IPS-20b (cell line): ENCODE data around the gene DISC1.

Experiments
- H3K27ac ChIP-seq: one replicate; pipeline ENCODE4 v1.5.1; 2013; ENCODE audit warnings: low read length
- H3K27me3 ChIP-seq: 2 replicates; pipeline ENCODE4 v1.6.1; 2013; ENCODE audit warnings: mild to moderate bottlenecking, low read length, inconsistent platforms; ENCODE audit not compliant: insufficient read depth
- H3K36me3 ChIP-seq: 2 replicates; pipeline ENCODE4 v1.6.1; 2013; ENCODE audit warnings: low read depth, mild to moderate bottlenecking, inconsistent platforms, low read length, moderate library complexity; ENCODE audit not compliant: insufficient read depth
- H3K4me1 ChIP-seq: 2 replicates; pipeline ENCODE4 v1.6.1; 2013; ENCODE audit warnings: mild to moderate bottlenecking, control low read depth, inconsistent platforms, low read length, moderate library complexity; ENCODE audit not compliant: insufficient read depth
- H3K4me3 ChIP-seq: 2 replicates; pipeline ENCODE4 v1.5.1; 2013; ENCODE audit warnings: mild to moderate bottlenecking, low read length, inconsistent platforms
- H3K9ac ChIP-seq: 2 replicates; pipeline ENCODE4 v1.6.1; 2013; ENCODE audit warnings: low read depth, mild to moderate bottlenecking, inconsistent platforms, low read length, moderate library complexity
- H3K9me3 ChIP-seq: 2 replicates; pipeline ENCODE4 v1.6.1; 2013; ENCODE audit warnings: mild to moderate bottlenecking, low read depth, low read length, inconsistent platforms; ENCODE audit not compliant: insufficient read depth

Gene DISC1

DNA sequence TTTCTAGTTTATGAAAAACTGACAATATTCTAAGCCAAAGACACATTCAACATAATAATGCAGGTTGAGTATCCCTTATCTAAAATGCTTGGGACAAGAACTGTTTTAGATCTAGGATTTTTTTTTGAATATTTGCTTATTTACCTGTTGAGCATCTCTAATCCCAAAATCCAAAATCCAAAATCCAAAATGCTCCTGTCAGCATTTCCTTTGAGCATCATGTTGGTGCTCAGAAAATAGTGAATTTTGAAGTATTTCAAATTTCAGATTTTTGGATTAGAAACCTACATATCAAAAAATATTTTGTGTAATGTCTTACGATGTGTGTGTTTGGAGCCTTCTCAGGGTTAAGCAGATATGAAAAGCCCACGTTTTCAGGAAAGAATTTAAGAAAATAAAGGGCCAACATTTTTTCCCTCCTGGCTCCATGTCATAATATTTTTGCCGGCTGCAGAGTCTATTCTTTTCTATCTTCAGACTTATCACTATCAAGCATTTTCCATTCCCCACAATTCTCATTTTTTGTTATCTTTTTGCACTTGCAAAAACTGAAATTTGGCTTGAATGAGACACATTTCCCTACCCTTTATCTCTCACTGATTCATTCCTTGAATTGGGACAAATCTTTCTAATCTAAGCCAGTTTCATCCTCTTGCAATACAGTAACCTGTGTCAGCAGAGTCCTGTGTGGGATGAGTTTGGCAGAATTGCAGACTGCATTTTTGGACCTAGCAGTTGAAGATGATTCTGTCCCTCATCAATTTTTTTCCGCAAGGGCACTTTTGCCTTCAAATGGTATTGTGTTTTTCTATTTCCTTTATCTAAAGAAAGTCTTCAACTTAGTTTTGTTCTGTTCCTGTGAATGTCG, 233.9 kb downstream of the DISC1 start:
- Histone ChIP-seq H3K27ac (no peak overlapping the region), H3K27me3 (no peaks in the 10 kb centered on the region), H3K36me3 (no peaks in the 10 kb centered on the region), H3K9ac (no peak overlapping the region), H3K4me3 (no peak overlapping the region), H3K9me3 (no peaks in the 10 kb centered on the region), H3K4me1 (peaks cover 9% of the 10 kb centered on the region; the same call in 1 of the 2 replicates)

DNA sequence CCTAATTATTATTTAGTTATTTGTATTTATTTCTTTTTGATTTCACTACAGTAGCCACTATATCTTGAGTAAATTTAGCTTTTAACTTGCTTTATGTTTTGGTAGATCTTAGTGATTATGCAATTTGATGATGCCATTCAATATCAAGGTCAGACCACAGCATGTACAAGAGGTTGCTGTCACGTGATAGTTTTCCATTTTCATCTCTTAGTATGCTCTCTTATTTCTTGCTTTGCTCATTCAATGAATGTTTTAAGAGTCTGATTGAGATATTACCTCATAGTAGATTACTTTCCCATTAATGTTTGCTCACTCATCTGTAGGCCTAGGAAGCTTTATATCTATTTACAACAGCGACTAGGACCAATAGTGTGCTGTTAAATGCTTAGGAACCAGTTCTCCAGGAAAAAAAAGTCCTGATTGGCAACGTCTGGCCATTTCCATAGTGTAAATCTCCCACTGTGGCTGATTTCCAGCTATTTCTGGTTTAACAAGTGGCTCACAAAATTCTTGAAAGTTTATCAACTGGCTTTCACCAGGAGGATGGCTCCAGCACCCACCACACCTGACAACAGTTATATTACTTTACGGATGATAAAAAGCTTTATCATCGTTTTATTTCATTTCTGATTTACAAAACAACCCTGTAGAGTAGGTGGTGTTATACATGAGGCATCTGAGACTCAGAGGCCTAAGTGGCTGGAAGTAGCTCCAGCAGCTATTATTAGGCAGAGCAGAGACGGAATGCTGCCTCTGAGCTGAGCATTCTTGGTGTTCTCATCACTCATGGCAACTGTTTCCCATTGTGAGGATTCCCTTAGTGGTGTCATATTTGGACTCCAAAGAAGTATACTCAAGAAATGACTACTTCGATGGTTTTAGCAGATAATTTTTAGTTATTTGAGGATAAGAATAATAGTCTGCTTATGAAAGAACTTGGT, 235.2 kb downstream of the DISC1 start:
- Histone ChIP-seq H3K27me3 (no peaks in the 10 kb centered on the region), H3K27ac (no peak overlapping the region), H3K4me3 (no peak overlapping the region), H3K36me3 (no peaks in the 10 kb centered on the region), H3K9me3 (no peaks in the 10 kb centered on the region), H3K4me1 (peaks cover 4% of the 10 kb centered on the region; the same call in 1 of the 2 replicates), H3K9ac (no peak overlapping the region)

DNA sequence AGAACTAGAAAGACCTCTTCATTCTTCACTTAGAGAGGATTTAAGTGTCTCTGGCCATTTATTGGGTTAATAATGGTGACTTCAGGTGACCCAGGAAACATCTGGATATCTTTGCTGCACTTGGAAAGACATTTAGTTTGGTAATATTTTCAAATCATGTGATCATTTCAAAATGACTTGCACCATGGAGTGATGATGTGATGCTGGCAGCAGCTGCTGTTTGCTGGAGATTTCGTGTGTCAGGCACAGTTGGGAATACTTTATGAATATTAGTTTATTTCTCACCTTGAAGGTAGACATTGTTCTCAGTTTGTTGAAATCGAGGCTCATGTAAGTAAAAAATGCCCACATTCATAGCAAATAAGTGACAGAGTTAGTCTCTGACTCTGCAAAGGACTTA, 236.0 kb downstream of the DISC1 start:
- Histone ChIP-seq H3K27me3 (no peaks in the 10 kb centered on the region), H3K4me3 (no peak overlapping the region), H3K27ac (no peak overlapping the region), H3K9ac (no peak overlapping the region), H3K9me3 (no peaks in the 10 kb centered on the region), H3K36me3 (no peaks in the 10 kb centered on the region), H3K4me1 (0 out of 2 replicates have a peak, but pooled peaks cover 6% of the 10 kb centered on the region)

DNA sequence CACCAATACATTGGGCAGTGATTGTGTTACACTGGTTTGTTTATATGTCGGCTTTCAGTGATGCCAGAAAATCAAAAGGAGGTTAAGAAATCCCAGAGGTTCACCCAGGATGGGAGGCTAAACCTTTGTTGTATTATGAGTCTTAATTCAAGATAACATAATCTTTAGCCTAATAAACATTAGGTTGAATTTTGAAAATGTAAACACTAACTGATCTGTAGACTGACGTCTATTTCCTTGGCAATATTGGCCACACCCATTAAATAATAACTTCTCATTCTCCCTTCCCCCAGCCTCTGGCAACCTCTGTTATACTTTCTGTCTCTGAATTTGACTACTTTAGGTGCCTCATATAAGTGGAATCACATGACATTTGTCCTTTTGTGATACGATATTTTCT, 238.7 kb downstream of the DISC1 start:
- Histone ChIP-seq H3K4me1 (0 out of 2 replicates have a peak, but pooled peaks cover 6% of the 10 kb centered on the region), H3K4me3 (no peak overlapping the region), H3K27ac (no peak overlapping the region), H3K36me3 (no peaks in the 10 kb centered on the region), H3K9me3 (no peaks in the 10 kb centered on the region), H3K27me3 (no peaks in the 10 kb centered on the region), H3K9ac (no peak overlapping the region)

DNA sequence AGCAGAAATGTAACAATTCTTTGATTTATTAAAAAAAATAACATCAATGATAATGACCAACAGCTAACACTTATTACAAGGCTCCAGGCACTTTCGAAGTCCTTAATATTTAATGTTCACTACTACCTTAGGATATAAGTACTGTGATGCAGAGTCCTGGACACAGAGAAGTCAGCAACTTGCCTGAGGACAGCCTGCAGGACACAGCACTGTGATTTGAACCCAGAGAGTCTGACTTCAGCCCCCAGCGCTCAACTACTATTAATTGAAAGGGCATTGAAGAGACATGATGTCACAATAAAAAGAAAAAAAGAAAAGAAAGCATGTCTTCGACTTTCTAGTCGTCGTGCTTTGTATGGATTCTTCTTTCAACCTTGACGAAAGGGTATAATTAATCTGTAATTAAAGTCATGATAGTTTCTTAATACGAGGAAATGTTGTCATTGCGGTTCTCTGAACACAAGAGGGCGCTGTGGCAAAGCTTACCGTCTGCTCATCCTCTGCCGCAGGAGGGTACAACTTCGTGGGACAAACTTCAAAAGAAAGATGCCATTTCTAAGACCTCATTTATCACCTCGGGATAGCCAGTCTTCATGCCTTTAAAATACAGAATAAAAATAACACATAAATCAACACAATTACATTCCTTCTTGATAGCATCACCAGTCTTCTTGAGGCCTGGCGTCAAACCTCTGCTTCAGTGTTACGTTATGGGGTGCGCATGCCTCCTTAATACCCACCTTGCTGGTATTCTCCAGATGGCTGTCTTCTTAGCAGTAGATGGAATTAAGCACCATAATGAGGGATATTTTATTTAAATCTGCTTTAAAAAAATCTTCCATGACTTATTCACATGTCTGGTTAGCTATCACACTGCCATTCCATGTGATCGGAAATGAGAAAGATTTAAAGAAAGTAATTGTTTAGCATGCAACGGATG, 240.1 kb downstream of the DISC1 start:
- H3K9ac ChIP-seq: no peak overlapping the region
- H3K27me3 ChIP-seq: no peaks in the 10 kb centered on the region
- H3K27ac ChIP-seq: no peak overlapping the region
- H3K4me1 ChIP-seq: 0 out of 2 replicates have a peak, but pooled peaks cover 6% of the 10 kb centered on the region
- H3K4me3 ChIP-seq: no peak overlapping the region
- H3K36me3 ChIP-seq: no peaks in the 10 kb centered on the region
- no peaks in the 10 kb centered on the region for H3K9me3 ChIP-seq

DNA sequence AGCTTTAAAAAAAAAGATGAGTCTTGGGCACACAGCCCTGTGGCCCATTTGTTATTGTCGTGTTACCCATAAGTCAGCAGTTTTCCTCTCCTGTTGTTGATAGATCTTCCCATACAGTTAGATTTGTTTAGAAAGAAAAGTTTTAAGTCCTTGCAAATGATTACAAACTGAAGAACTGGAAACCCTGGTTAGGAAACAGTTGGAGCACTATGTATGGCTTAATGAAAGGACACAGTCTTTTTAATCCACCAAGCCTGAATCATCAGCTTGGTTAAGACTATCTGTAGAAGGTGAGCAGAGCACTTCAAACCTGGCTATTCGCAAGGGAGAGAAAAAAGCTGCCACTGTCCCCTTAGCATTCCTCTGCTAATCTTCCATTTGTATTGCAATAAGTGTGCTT, 241.0 kb downstream of the DISC1 start:
- H3K27ac ChIP-seq: no peak overlapping the region
- H3K9ac ChIP-seq: no peak overlapping the region
- no peaks in the 10 kb centered on the region for H3K9me3 ChIP-seq
- no peaks in the 10 kb centered on the region for H3K27me3 ChIP-seq
- H3K4me3 ChIP-seq: no peak overlapping the region
- H3K36me3 ChIP-seq: no peaks in the 10 kb centered on the region
- 0 out of 2 replicates have a peak, but pooled peaks cover 3% of the 10 kb centered on the region for H3K4me1 ChIP-seq

DNA sequence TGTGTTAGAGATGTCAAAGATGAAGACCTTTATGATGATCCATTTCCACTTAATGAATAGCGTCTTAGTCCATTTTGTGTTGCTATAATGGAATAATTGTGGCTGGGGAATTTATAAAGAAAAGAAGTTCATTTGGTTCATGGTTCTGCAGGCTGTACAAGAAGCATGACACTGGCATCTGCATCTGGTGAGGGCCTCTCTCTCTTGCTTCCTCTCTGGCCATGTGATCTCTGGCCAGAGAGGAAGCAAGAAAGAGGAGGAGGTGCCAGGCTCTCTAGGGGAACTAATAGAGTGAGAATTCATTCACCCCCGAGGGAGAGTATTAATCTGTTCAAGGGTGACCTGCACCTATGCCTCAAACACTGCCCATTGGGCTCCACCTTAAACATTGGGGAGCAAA, 242.8 kb downstream of the DISC1 start:
- no peaks in the 10 kb centered on the region for H3K9me3 ChIP-seq
- H3K9ac ChIP-seq: no peak overlapping the region
- no peaks in the 10 kb centered on the region for H3K27me3 ChIP-seq
- H3K27ac ChIP-seq: no peak overlapping the region
- 0 out of 2 replicates have a peak, but pooled peaks cover 3% of the 10 kb centered on the region for H3K4me1 ChIP-seq
- no peak overlapping the region for H3K4me3 ChIP-seq
- H3K36me3 ChIP-seq: no peaks in the 10 kb centered on the region

DNA sequence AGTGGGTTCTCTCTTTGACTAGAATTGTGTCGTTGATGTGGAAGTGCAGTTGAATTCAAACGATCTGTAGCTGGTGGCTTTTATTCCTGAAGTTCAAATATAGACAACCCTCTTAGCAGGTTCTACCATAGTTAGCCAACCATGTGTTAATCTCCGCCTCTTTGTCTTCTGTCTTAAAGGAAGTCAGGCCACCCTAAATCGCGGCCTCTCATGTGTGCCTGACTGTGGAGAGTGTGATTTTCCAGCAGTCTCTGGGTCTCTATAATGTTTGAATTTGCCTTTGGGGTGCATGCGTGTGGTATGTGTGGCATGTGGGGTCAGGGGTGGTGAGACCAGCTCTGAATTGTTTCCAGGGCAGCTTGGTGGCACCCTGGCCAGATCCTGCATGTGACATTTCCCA, 244.9 kb downstream of the DISC1 start:
- Histone ChIP-seq H3K4me3 (no peak overlapping the region), H3K27ac (no peak overlapping the region), H3K4me1 (0 out of 2 replicates have a peak, but pooled peaks cover 3% of the 10 kb centered on the region)

DNA sequence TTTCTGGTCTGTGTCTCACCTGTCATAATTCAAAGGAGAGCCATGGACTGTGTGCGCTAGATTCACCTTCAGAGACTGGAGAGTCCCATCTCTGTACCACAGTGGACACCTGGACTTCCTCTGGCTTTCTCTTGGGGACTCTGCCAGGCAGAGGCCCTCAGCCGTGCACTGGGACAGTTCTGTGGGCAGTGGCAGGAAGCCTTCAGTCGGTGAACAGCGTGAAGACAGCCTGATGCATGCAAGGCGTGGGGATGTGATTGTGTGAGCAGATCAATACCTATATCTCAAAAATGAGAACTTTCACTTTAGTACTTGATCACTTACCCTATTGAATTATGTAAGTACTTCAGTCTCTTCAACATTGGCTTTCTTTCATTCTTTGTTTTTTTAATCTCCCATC, 245.3 kb downstream of the DISC1 start:
- Histone ChIP-seq H3K27me3 (no peaks in the 10 kb centered on the region), H3K9me3 (no peaks in the 10 kb centered on the region), H3K9ac (no peak overlapping the region), H3K4me3 (no peak overlapping the region), H3K27ac (no peak overlapping the region), H3K4me1 (0 out of 2 replicates have a peak, but pooled peaks cover 1% of the 10 kb centered on the region), H3K36me3 (no peaks in the 10 kb centered on the region)

More for the DNA sequence above, 244.9 kb downstream of the DISC1 start:
- Histone ChIP-seq H3K9ac (no peak overlapping the region), H3K9me3 (no peaks in the 10 kb centered on the region), H3K27me3 (no peaks in the 10 kb centered on the region), H3K36me3 (no peaks in the 10 kb centered on the region)

DNA sequence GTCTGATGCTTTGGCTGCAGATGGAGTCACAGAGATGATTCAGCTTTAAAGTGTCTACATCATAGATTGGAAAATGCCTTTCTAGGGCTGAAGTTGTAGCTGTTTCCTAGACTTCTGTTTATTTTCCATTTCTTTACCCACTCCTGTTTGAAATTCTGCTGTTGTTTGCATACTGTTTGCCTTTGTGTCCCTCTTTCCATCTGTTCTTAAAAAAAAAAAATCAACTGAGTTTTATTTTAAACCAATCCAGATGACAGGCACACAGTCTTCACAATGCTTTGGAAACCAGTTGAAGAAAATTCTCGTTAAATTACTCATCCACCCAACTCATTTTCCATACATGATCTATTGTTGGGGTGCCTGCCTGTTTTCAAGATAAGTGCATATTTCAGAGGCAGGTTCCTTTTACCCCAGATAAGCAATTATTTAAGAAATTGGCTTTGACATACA, 245.9 kb downstream of the DISC1 start:
- Histone ChIP-seq H3K4me3 (no peak overlapping the region), H3K9ac (no peak overlapping the region), H3K9me3 (no peaks in the 10 kb centered on the region), H3K27ac (no peak overlapping the region), H3K4me1 (no peaks in the 10 kb centered on the region), H3K27me3 (no peaks in the 10 kb centered on the region), H3K36me3 (no peaks in the 10 kb centered on the region)

DNA sequence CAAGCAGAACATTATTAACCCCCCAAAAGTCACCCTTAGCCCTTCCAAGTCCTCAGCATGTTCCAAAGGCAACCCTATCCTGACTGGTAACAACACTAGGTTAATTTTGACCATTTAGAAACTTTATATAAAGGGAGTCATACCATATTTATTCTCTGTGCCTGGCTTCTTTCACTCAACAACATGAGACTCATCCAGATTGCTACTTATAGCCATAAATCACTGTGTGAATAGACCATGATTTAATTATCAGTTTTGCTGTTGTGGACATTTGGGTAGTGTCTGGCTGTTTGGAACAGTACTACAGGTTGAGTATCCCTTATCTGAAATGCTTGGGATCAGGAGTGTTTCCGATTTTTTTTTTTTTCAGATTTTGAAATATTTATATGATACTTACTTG, 252.1 kb downstream of the DISC1 start:
- Histone ChIP-seq H3K27ac (no peak overlapping the region), H3K9me3 (no peaks in the 10 kb centered on the region), H3K27me3 (no peaks in the 10 kb centered on the region), H3K36me3 (no peaks in the 10 kb centered on the region), H3K9ac (no peak overlapping the region), H3K4me1 (no peaks in the 10 kb centered on the region), H3K4me3 (no peak overlapping the region)
